HFF-Myc (cell line): ENCODE measurements around the gene FGF7.

ENCODE experiments used
- DNase-seq: peaks from one replicate; pipeline ENCODE4 v3.0.0-alpha.2; 2011; ENCODE audit warnings: low read depth; ENCODE audit errors: extremely low read depth
- H3K4me3 ChIP-seq: replicated peaks from 2 replicates; pipeline ENCODE4 v1.5.1; 2011; ENCODE audit warnings: low read depth, mild to moderate bottlenecking, control low read depth, low read length
- TF ChIP-seq, protein P1 (sequence below): IDR thresholded peaks from 2 replicates; pipeline ENCODE4 v1.5.1; 2012; ENCODE audit warnings: mild to moderate bottlenecking, low read depth, low read length, control low read depth; ENCODE audit errors: missing control alignments

Gene FGF7

DNA sequence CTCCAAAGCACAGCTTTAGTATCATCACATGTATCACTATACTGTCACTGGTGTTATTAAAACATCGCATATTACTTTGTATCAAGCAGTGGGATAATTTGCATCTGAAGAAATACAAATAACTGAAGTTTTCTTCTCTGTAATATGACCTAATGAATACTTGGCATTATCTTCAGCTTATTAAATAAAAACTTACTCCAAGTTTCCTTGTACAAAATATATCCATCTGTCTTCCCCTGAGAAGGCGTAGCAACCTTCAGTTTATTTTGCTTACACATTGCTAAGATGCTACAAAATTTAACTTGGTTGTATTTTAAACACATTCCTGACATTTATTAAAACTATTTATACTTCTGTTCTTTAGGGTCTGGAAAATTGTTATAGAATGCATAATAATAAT, 13.7 kb downstream of the FGF7 start:
- TF ChIP-seq, protein P1, sequence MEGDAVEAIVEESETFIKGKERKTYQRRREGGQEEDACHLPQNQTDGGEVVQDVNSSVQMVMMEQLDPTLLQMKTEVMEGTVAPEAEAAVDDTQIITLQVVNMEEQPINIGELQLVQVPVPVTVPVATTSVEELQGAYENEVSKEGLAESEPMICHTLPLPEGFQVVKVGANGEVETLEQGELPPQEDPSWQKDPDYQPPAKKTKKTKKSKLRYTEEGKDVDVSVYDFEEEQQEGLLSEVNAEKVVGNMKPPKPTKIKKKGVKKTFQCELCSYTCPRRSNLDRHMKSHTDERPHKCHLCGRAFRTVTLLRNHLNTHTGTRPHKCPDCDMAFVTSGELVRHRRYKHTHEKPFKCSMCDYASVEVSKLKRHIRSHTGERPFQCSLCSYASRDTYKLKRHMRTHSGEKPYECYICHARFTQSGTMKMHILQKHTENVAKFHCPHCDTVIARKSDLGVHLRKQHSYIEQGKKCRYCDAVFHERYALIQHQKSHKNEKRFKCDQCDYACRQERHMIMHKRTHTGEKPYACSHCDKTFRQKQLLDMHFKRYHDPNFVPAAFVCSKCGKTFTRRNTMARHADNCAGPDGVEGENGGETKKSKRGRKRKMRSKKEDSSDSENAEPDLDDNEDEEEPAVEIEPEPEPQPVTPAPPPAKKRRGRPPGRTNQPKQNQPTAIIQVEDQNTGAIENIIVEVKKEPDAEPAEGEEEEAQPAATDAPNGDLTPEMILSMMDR = no peak
- no peak for DNase-seq
- no peak overlapping the region for H3K4me3 ChIP-seq

DNA sequence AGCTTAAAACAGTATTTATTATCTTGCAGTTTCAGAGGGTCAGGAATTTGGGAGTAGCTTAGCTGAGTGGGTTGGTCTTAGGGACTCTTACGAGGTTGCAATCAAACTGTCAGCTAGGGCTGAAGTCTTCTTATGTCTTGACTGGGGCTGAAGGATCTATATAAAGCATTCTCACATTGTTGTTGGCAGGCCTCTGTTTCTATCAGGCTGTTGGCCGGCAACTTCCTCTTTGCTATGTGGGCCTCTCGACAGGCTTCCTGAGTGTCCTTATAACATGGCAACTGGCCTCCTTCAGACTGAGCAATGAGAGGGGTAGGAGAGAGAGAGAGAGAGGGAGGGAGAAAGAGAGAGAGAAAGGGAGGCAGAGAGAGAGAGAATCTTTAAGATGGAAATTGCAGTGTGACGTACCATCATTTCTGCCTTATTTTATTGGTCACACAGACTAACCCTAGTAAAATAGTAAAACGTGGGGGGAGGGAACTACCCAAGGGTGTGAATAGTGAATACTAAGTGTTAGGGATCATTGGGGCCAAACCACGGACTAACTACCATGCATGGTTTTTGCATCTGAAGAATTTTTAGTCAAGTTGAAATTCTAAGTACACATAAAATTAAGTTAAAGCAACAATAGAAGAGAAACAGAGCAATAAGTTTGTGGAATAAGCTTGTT, 16.1 kb downstream of the FGF7 start:
- TF ChIP-seq, protein P1 = no peak
- DNase-seq = no peak
- no peak overlapping the region for H3K4me3 ChIP-seq

DNA sequence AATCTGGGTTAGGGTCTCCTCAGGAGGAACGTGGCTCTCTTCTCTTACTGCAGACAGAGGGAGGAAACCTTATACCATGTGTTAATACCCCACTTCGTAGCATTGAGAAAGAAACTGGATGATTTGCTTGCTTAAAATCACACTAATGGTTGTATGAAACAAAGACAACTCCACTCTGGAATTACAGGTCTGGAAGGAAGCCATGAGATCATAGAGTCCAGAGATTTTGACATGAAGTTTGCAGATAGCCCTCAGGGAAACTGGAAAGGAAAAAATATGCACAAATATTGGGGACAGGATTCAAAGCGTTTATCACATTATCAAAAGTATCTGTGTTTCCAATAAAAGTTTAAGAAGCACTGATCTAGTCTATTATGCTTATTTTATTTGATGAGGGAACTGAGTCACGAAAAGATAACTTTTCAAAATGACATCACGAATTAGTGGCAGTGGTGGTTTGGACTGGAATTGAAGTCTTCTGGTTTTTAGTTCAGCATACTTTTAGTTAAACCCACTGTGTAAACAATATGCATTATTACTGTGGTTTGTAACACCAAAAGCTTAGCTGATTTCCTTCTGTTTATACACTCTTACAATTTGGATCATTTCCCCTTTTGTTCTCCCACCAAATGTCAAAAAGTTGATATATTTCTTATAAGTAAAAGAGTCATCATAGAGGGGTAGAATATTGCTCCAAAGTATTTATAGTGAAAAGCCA, 16.8 kb downstream of the FGF7 start:
- TF ChIP-seq, protein P1 = no peak
- no peak for DNase-seq
- no peak overlapping the region for H3K4me3 ChIP-seq

DNA sequence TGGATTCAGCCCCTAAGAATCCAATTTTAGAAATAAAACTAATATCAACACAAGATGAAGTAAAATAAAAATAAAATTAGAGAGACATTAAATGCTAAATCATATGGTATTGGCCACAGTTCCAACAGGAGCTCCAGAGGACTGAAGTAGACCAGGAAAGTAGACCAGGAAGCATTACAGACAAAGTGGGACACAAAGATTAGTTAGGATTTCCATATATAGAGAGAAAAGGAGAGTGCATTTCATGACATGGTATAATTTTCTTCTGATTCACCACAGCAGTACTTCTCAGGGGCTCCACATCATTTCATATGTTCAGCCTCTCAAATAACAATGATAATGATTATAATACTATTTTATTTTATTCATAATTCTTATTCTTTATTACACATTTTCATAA, 18.3 kb downstream of the FGF7 start:
- no peak for DNase-seq
- TF ChIP-seq, protein P1 = no peak
- H3K4me3 ChIP-seq = no peak overlapping the region

DNA sequence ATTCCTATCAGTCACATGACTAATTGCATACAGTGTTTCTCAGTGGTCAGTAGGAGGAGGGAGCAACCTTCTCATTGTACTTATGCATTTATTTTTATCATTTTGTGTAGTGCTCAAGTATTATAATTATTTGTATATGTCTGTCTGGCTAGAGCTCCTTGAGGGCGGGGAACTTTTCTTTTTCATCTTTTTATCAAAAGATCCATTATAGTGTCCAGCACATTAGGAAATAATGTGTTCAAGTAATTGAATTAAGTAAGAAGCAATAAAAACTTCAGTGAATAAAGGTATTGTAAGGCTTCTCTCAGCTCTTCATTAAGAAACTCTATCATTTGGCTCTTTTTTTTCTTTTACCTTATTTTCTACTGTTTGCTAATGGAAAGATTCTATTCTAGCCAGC, 18.8 kb downstream of the FGF7 start:
- TF ChIP-seq, protein P1 = no peak
- no peak for DNase-seq

DNA sequence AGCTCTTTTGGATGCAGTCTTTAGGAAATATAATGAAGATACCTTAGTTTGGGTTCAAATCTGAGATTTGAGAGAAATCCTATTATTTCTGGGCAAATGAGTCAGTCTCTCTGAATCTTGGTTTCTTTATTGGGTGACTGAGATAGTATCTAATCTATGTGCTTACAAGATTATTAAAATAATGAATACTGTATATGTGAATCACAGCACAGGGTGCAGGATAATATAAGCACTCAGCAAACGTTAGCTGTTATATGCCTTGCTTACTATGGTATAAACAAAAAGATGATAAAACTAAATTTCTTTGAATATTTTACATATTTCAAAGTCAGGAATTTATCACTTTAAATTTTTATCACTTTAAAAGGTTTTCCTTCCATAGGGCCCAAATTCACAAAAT, 29.6 kb downstream of the FGF7 start:
- no peak overlapping the region for H3K4me3 ChIP-seq
- TF ChIP-seq, protein P1 = no peak
- no peak for DNase-seq

More for the DNA sequence above, 18.8 kb downstream of the FGF7 start:
- no peak overlapping the region for H3K4me3 ChIP-seq
